Hepatocyte (in vitro differentiated cells): ENCODE measurements around the gene PHF2. TPM values are rescaled to one million over a fixed set of nuclear protein-coding genes. Genes with fewer than 3 reads are reported as not detected.

Experiments
- DNase-seq: peaks from one replicate; pipeline ENCODE4 v3.0.0-alpha.2; 2016; ENCODE audit warnings: low spot score
- H2AFZ ChIP-seq: fragments of 200-600 bp; sonication (generic); 2 replicates; pipeline ENCODE4 v1.6.0; 2016; ENCODE audit warnings: antibody characterized with exemption, mild to moderate bottlenecking
- H3K27ac ChIP-seq: fragments of 200-600 bp; sonication (generic); 2 replicates; pipeline ENCODE4 v1.5.1; 2016; ENCODE audit warnings: mild to moderate bottlenecking
- H3K27me3 ChIP-seq: fragments of 200-600 bp; sonication (generic); 2 replicates; pipeline ENCODE4 v1.6.1; 2016
- H3K36me3 ChIP-seq: fragments of 200-600 bp; sonication (generic); replicated peaks from 2 replicates; pipeline ENCODE4 v1.5.1; 2016; ENCODE audit warnings: low read depth; ENCODE audit not compliant: insufficient read depth
- H3K4me1 ChIP-seq: fragments of 200-600 bp; sonication (generic); 2 replicates; pipeline ENCODE4 v1.5.1; 2016; ENCODE audit warnings: mild to moderate bottlenecking, moderate library complexity; ENCODE audit not compliant: insufficient read depth
- H3K4me2 ChIP-seq: fragments of 200-600 bp; sonication (generic); 2 replicates; pipeline ENCODE4 v1.6.0; 2016
- H3K4me3 ChIP-seq: fragments of 200-600 bp; sonication (generic); 2 replicates; pipeline ENCODE4 v1.5.1; 2016; ENCODE audit warnings: mild to moderate bottlenecking
- H3K79me2 ChIP-seq: fragments of 200-600 bp; sonication (generic); 2 replicates; pipeline ENCODE4 v1.6.0; 2017; ENCODE audit warnings: mild to moderate bottlenecking
- H3K9me2 ChIP-seq: fragments of 200-600 bp; sonication (generic); replicated peaks from 2 replicates; pipeline ENCODE4 v1.6.0; 2017; ENCODE audit warnings: mild to moderate bottlenecking; ENCODE audit not compliant: insufficient read depth
- H3K9me3 ChIP-seq: fragments of 200-600 bp; sonication (generic); 2 replicates; pipeline ENCODE4 v1.5.1; 2016; ENCODE audit warnings: low read depth, mild to moderate bottlenecking
- H4K20me1 ChIP-seq: fragments of 200-600 bp; sonication (generic); 2 replicates; pipeline ENCODE4 v1.6.0; 2016; ENCODE audit warnings: mild to moderate bottlenecking; ENCODE audit not compliant: insufficient read depth, poor library complexity, severe bottlenecking
- CTCF ChIP-seq: fragments of 200-600 bp; sonication (generic); IDR thresholded peaks from 2 replicates; pipeline ENCODE4 v1.5.1; 2016; ENCODE audit warnings: antibody characterized with exemption, mild to moderate bottlenecking; ENCODE audit not compliant: poor library complexity
- EZH2 ChIP-seq: fragments of 200-600 bp; sonication (generic); IDR thresholded peaks from 2 replicates; pipeline ENCODE4 v1.6.1; 2016; ENCODE audit warnings: antibody characterized with exemption, mild to moderate bottlenecking, borderline replicate concordance
- EZH2phosphoT487 ChIP-seq: fragments of 200-600 bp; sonication (generic); IDR thresholded peaks from one replicate; pipeline ENCODE4 v1.6.1; 2018; ENCODE audit warnings: antibody characterized with exemption, mild to moderate bottlenecking, low read depth, moderate library complexity; ENCODE audit not compliant: unreplicated experiment, severe bottlenecking
- WGBS: methylation state at CpG from one replicate; pipeline ENCODE4 v1.1.6; 2016; ENCODE audit warnings: low lambda C conversion rate; ENCODE audit errors: missing lambda C conversion rate; 5-methylcytosine and 5-hydroxymethylcytosine counted together
- polyA plus RNA-seq: library from polyadenylated mRNA; unstranded; fragments of >200 nt; fragmentation: Nextera tagmentation; extraction: Ambion mirVana; gene quantifications from 2 replicates; pipeline ENCODE4 v1.2.1, GENCODE V29; 2016
- total RNA-seq: library from RNA; depleted of rRNA; stranded (reverse); fragments of >200 nt; gene quantifications from 2 replicates; pipeline ENCODE4 v1.2.3, GENCODE V29; 2014

The PHF2 gene
- total and polyA plus RNA-seq, 2 experiments from 2014 or later: 10.5 to 19.8 TPM

- Histone ChIP-seq H2AFZ (no peak overlapping the region), H3K27me3 (no peaks in the 10 kb centered on the region), H3K9me2 (no peaks in the 10 kb centered on the region), H3K36me3 (no peaks in the 10 kb centered on the region), H4K20me1 (peaks cover 34% of the 10 kb centered on the region), H3K4me3 (no peak overlapping the region), H3K27ac (no peak overlapping the region), H3K4me2 (no peak overlapping the region), H3K9me3 (peaks cover 16% of the 10 kb centered on the region), H3K79me2 (peaks cover 98% of the 10 kb centered on the region), H3K4me1 (no peaks in the 10 kb centered on the region)
- 67% methylated on average over 3 of the region's 3 CpGs for WGBS
- no peak for DNase-seq
- TF ChIP-seq EZH2 (no peak), EZH2phosphoT487 (no peak), CTCF (no peak)
Observed at GRCh38 chr9:93613791-93614190, 37.4 kb downstream of the PHF2 start.

DNA sequence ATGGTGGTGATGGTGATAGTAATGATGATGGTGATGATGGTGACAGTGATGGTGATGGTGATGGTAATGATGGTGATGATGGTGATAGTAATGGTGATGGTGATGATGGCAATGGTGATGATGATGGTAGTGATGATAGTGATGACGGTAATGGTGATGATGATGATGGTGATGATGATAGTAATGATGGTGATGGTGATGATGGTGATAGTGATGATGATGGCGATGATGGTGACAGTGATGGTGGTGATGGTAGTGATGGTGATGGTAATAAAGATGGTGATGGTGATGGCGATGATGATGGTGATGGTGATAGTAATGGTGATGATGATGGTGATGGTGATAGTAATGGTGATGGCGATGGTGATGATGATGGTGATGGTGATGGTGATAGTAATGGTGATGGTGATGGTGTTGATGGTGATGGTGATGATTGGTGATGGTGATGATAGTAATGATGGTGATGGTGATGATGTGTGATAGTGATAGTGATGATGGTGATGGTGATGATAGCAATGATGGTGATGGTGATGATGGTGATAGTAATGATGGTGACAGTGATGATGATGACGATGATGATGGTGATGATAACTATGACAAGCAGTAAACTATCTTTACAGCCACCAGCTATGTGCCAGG lies 38.6 kb downstream of the PHF2 start:
- no peaks in the 10 kb centered on the region for H3K36me3 ChIP-seq
- peaks cover 7% of the 10 kb centered on the region for H3K9me3 ChIP-seq
- no peaks in the 10 kb centered on the region for H3K9me2 ChIP-seq
- H3K27ac ChIP-seq: no peak overlapping the region
- peaks cover 91% of the 10 kb centered on the region for H3K79me2 ChIP-seq
- no peak overlapping the region for H3K4me3 ChIP-seq
- 93% methylated on average over 5 of the region's 5 CpGs for WGBS
- H3K4me1 ChIP-seq: no peaks in the 10 kb centered on the region
- no peak for DNase-seq
- H4K20me1 ChIP-seq: peaks cover 38% of the 10 kb centered on the region
- no peak overlapping the region for H3K4me2 ChIP-seq
- no peaks in the 10 kb centered on the region for H3K27me3 ChIP-seq
- H2AFZ ChIP-seq: no peak overlapping the region
- TF ChIP-seq EZH2 (no peak), CTCF (no peak), EZH2phosphoT487 (no peak)

DNA sequence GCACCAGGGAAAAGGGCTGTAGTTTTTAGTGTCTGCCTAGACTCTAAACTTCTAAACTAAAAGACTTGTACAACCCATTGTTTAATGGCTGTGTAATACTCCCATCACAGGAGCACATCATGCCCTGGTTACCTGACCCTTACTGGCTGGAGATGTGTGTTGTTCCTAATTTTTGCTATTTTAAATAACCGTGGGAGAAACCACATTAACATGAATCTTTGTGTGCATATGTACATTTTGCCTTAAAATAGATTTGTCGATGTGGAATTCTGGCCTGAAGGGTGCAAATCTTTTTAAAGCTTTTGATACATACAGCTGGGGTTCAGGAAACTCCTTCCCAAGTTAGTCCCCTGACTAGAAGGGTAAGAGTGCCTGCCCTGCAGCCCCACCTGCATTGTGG lies 39.7 kb downstream of the PHF2 start:
- no peak overlapping the region for H2AFZ ChIP-seq
- no peak overlapping the region for H3K27ac ChIP-seq
- no peak overlapping the region for H3K4me2 ChIP-seq
- no peak overlapping the region for H3K4me3 ChIP-seq
- no peaks in the 10 kb centered on the region for H3K9me2 ChIP-seq
- no peaks in the 10 kb centered on the region for H3K27me3 ChIP-seq
- peaks cover 46% of the 10 kb centered on the region for H4K20me1 ChIP-seq
- no peaks in the 10 kb centered on the region for H3K4me1 ChIP-seq
- peaks cover 82% of the 10 kb centered on the region for H3K79me2 ChIP-seq
- WGBS: 92% methylated on average over 2 of the region's 2 CpGs
- H3K9me3 ChIP-seq: no peaks in the 10 kb centered on the region
- H3K36me3 ChIP-seq: no peaks in the 10 kb centered on the region
- TF ChIP-seq EZH2phosphoT487: no peak
- TF ChIP-seq EZH2: no peak
- TF ChIP-seq CTCF: no peak
- no peak for DNase-seq
